H1 (cell line): ENCODE measurements around the gene MMP25.

ENCODE experiments used
- HDAC6 ChIP-seq: IDR thresholded peaks from one replicate; pipeline ENCODE4 v1.7.1; 2012; ENCODE audit warnings: low read depth, mild to moderate bottlenecking, inconsistent platforms, low read length, moderate library complexity
- JUND ChIP-seq: IDR thresholded peaks from 2 replicates; pipeline ENCODE4 v1.6.1; 2011; ENCODE audit warnings: mild to moderate bottlenecking, improper control_type of control experiment, low read length
- NANOG ChIP-seq: IDR thresholded peaks from 2 replicates; pipeline ENCODE4 v1.6.1; 2011; ENCODE audit warnings: low read length, low read depth, mild to moderate bottlenecking, inconsistent platforms; ENCODE audit not compliant: insufficient read depth, poor library complexity, severe bottlenecking
- POLR2A ChIP-seq, 2 experiments: IDR thresholded peaks; 1 replicate in 1 of 2; 2 replicates in 1 of 2; pipeline ENCODE4 v1.6.1; 2011; ENCODE audit warnings: low read depth in 2 of 2, low read length in 2 of 2, mild to moderate bottlenecking in 2 of 2; ENCODE audit errors: control extremely low read depth in 1 of 2
- RFX5 ChIP-seq: IDR thresholded peaks from 2 replicates; pipeline ENCODE4 v1.6.1; 2011; ENCODE audit warnings: low read depth, low read length, improper control_type of control experiment, borderline replicate concordance
- SP1 ChIP-seq: IDR thresholded peaks from 2 replicates; pipeline ENCODE4 v1.6.1; 2011; ENCODE audit warnings: low read depth, low read length
- SUZ12 ChIP-seq: fragments of 200-600 bp; sonication (generic); IDR thresholded peaks from 2 replicates; pipeline ENCODE4 v1.6.1; 2012; ENCODE audit warnings: mild to moderate bottlenecking, inconsistent platforms, low read length, moderate library complexity, mixed read lengths
- TBP ChIP-seq: IDR thresholded peaks from 2 replicates; pipeline ENCODE4 v1.6.1; 2011; ENCODE audit warnings: low read depth, low read length, improper control_type of control experiment
- ZNF274 ChIP-seq: IDR thresholded peaks from 2 replicates; pipeline ENCODE4 v1.7.0; 2012; ENCODE audit warnings: low read length, borderline replicate concordance; ENCODE audit errors: extremely low read depth
- TF ChIP-seq, protein P1 (sequence below), 3 experiments: IDR thresholded peaks; 1 replicate in 2 of 3; 2 replicates in 1 of 3; pipeline versions ENCODE4 v1.5.1 to v1.6.1; 2011; ENCODE audit warnings: low read length in 3 of 3, mild to moderate bottlenecking in 3 of 3, inconsistent platforms in 2 of 3, low read depth in 1 of 3, moderate library complexity in 1 of 3; ENCODE audit not compliant: insufficient read depth in 1 of 3; ENCODE audit errors: control extremely low read depth in 1 of 3
- TF ChIP-seq, protein P2 (sequence below): IDR thresholded peaks from 2 replicates; pipeline ENCODE4 v1.6.1; 2011; ENCODE audit warnings: low read length, improper control_type of control experiment

DNA sequence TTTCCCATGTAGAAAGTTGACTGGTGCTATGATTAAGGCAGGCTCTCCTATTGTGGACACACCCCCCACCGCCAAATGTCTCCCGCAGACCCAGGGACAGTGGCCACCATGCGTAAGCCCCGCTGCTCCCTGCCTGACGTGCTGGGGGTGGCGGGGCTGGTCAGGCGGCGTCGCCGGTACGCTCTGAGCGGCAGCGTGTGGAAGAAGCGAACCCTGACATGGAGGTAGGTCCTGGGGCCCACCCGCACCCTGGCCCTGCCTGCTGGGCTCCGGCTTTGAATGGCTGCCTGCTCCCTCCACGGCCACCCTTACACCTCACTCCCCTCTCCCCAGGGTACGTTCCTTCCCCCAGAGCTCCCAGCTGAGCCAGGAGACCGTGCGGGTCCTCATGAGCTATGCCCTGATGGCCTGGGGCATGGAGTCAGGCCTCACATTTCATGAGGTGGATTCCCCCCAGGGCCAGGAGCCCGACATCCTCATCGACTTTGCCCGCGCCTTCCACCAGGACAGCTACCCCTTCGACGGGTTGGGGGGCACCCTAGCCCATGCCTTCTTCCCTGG, 3.6 kb downstream of the MMP25 start:
- no peak for TF ChIP-seq SP1
- TF ChIP-seq, protein P1, sequence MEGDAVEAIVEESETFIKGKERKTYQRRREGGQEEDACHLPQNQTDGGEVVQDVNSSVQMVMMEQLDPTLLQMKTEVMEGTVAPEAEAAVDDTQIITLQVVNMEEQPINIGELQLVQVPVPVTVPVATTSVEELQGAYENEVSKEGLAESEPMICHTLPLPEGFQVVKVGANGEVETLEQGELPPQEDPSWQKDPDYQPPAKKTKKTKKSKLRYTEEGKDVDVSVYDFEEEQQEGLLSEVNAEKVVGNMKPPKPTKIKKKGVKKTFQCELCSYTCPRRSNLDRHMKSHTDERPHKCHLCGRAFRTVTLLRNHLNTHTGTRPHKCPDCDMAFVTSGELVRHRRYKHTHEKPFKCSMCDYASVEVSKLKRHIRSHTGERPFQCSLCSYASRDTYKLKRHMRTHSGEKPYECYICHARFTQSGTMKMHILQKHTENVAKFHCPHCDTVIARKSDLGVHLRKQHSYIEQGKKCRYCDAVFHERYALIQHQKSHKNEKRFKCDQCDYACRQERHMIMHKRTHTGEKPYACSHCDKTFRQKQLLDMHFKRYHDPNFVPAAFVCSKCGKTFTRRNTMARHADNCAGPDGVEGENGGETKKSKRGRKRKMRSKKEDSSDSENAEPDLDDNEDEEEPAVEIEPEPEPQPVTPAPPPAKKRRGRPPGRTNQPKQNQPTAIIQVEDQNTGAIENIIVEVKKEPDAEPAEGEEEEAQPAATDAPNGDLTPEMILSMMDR (IDR thresholded peaks at IDR 0.05; ENCODE audit: control extremely low read depth in 1 of 3, insufficient read depth in 1 of 3, low read depth in 1 of 3, low read length in 3 of 3), result no peak
- TF ChIP-seq JUND, result no peak
- no peak for TF ChIP-seq TBP
- TF ChIP-seq HDAC6, result no peak
- TF ChIP-seq, protein P2, sequence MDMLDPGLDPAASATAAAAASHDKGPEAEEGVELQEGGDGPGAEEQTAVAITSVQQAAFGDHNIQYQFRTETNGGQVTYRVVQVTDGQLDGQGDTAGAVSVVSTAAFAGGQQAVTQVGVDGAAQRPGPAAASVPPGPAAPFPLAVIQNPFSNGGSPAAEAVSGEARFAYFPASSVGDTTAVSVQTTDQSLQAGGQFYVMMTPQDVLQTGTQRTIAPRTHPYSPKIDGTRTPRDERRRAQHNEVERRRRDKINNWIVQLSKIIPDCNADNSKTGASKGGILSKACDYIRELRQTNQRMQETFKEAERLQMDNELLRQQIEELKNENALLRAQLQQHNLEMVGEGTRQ, result no peak
- no peak for TF ChIP-seq NANOG
- no peak for TF ChIP-seq POLR2A (IDR thresholded peaks at IDR 0.05; ENCODE audit: control extremely low read depth in 1 of 2, low read depth in 2 of 2, low read length in 2 of 2)
- no peak for TF ChIP-seq RFX5
- no peak for TF ChIP-seq SUZ12
- TF ChIP-seq ZNF274, result no peak
